Effector memory CD8-positive, alpha-beta T cell (primary cell): ENCODE results near the gene PKM.
A peak's percentile ranks its signal among the peaks of the same experiment; 100 is the strongest.

Source experiments
- ATAC-seq: fragments of 150-1000 bp; cut with Tn5 transposase; replicated peaks from 2 replicates; pipeline ENCODE4 v1.10.0; 2021; ENCODE audit warnings: mild to moderate bottlenecking, moderate library complexity
- DNase-seq, 3 experiments: peaks; one replicate each; pipeline ENCODE4 v3.0.0; 2021
- H3K27ac Mint-ChIP-seq, 2 donors: one replicate each; pipeline ENCODE4 v1.8.0; 2022; ENCODE audit warnings: mild to moderate bottlenecking in 2 of 2, mixed read lengths in 2 of 2, moderate library complexity in 2 of 2
- H3K27me3 Mint-ChIP-seq, 2 donors: one replicate each; pipeline ENCODE4 v1.8.0; 2022; ENCODE audit warnings: mixed read lengths in 2 of 2
- H3K36me3 Mint-ChIP-seq: one replicate; pipeline ENCODE4 v1.8.0; 2022; ENCODE audit warnings: mild to moderate bottlenecking, moderate library complexity, mixed read lengths; ENCODE audit not compliant: insufficient read depth
- H3K4me1 Mint-ChIP-seq, 2 donors: one replicate each; pipeline ENCODE4 v1.8.0; 2022; ENCODE audit warnings: low read depth in 2 of 2, mixed read lengths in 2 of 2
- H3K4me3 Mint-ChIP-seq, 2 donors: one replicate each; pipeline ENCODE4 v1.8.0; 2022; ENCODE audit warnings: mild to moderate bottlenecking in 2 of 2, mixed read lengths in 2 of 2, moderate library complexity in 2 of 2
- H3K9me3 Mint-ChIP-seq, 2 donors: one replicate each; pipeline ENCODE4 v1.8.0; 2022; ENCODE audit warnings: mixed read lengths in 2 of 2

PKM gene

DNA sequence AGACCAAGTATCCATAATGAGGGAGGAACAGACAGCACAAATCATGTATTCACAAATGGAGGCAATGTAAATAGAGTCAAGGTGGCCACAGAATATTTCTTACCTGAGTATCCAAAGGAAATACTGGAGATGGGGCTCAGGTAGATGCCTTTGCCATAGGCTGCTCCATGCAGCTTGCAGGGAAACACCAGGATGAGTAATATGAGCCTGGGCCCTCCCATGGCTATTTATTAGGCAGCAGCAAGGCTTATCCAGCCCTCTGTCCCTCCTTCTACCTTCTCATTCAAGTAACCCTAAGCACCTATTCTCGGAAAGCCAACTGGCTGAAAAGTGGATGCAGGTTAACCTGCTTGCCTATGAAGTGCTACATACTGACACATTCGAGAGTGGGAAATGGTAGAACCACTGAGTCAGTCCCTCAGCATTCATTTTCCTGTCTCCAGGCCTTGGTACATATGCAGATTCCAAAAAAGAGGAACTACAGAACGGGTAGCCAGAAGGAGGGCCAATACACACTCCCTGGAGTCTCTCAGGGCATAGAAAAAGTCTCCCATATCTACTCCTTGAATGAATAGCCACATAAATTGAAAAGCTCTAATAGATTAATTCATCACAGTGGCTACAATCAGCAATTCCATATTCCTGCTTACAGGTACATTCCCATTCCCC, 18.3 kb upstream of the PKM start:
- peaks cover 0 to 5% of the 10 kb centered on the region in 2 donors for H3K4me1 Mint-ChIP-seq
- H3K9me3 Mint-ChIP-seq, result no peaks in the 10 kb centered on the region
- no peak overlapping the region for H3K4me3 Mint-ChIP-seq

DNA sequence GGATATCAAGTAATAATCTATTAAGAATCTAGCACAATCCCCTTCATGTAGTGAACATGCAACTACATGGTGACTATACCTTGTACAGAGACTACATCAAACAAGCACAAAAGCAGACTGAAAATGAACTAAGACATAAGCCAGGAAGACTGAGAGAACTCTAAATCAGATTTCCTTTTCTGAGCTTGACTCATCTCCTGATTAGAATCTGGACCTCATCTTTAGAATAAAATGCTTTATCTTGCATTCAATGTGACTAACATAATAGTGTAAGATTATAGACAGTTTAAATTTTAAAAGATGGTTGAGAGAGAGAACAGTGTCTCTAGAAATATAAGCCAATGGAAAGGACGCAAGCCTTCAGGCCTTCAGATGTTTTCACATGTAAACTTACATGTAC, 17.5 kb upstream of the PKM start:
- Mint-ChIP-seq H3K4me1 (peaks cover 0 to 5% of the 10 kb centered on the region in 2 donors), H3K27ac (no peak overlapping the region), H3K36me3 (peaks cover 58% of the 10 kb centered on the region), H3K27me3 (no peaks in the 10 kb centered on the region), H3K4me3 (no peak overlapping the region), H3K9me3 (no peaks in the 10 kb centered on the region)
- ATAC-seq (no peak), DNase-seq (no peak)

More for the DNA sequence above, 18.3 kb upstream of the PKM start:
- Mint-ChIP-seq H3K36me3 (peaks cover 57% of the 10 kb centered on the region), H3K27me3 (no peaks in the 10 kb centered on the region), H3K27ac (peak overlapping the region in 1 of 2 donors; percentile 8)
- ATAC-seq (no peak), DNase-seq (no peak)

DNA sequence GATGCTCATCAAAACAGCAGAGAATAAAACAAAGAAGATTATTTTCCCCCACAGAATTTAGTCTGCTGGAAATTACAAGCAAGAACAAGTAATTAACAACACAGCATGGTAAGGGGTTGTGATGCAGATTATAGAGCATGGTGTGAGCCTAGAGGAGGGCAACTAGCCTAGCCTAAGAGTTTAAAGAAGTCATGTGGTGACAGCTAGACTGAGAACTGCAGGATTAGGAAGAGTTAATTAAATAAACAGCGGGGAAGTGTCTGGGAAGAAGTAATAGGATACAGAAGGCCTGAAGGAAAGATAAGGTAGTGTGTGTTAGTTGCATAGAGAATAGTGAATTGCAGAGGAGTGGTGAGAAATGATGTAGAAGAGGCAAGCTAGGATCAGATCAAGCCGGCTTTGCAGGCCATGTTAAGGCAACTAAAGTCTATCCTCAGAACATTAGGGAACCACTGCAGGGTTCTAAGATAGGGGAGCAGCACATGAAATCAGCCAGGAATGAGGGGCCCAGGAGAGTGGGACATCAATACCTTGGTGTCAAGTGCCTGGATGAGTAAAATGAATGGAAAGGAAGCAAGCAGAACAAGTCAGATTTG, 11.9 kb upstream of the PKM start:
- H3K4me3 Mint-ChIP-seq, result no peak overlapping the region
- H3K4me1 Mint-ChIP-seq, result peaks cover 0 to under 1% of the 10 kb centered on the region in 2 donors
- no peaks in the 10 kb centered on the region for H3K9me3 Mint-ChIP-seq
- no peaks in the 10 kb centered on the region for H3K27me3 Mint-ChIP-seq
- H3K36me3 Mint-ChIP-seq, result peaks cover 32% of the 10 kb centered on the region
- ATAC-seq, result no peak
- peak overlapping the region; percentile 2 to 9 for H3K27ac Mint-ChIP-seq
- no peak for DNase-seq

DNA sequence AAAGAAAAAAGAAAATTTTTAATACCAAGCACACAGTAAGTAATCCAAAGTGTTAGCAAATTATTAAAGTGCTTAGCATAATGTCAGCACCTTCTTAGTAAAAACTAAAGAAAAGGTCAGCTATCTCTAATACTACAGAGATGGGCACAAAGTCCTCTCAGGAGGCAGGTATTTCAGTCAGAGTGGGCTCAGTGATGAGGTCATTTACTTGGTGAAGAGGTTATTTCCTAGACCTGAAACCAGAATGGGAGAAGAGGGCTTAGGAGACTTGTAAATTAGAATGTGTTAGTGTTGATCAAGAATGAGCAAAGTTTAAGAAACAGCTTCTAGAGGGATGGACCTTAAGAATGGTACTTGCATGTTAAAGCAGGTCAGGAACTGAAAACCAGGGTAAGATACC, 8.7 kb upstream of the PKM start:
- Mint-ChIP-seq H3K36me3 (peaks cover 30% of the 10 kb centered on the region), H3K4me1 (peaks cover 9 to 12% of the 10 kb centered on the region in 2 donors), H3K4me3 (no peak overlapping the region), H3K27me3 (no peaks in the 10 kb centered on the region), H3K27ac (peak overlapping the region; percentile 28 to 53), H3K9me3 (no peaks in the 10 kb centered on the region)
- ATAC-seq (no peak), DNase-seq (no peak)

DNA sequence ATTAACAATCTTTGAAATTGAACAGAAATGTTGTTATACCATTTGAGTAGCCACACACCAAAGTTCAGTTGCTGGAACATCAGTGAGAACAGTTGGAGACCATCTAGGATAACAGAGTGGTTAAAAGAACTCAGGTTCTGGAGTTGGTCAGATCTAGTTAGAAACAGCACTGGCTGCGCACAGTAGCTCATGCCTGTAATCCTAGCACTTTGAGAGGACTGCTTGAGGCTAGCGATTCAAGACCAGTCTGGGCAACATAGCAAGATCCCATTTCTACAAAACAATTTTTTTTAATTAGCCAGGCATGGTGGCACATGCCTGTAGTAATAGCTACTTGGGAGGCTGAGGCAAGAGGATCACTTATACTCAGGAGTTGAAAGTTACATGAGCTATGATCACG, 7.6 kb upstream of the PKM start:
- Mint-ChIP-seq H3K27ac (peak overlapping the region in 1 of 2 donors; percentile 60), H3K4me3 (no peak overlapping the region), H3K27me3 (no peaks in the 10 kb centered on the region), H3K36me3 (peaks cover 24% of the 10 kb centered on the region), H3K4me1 (peaks cover 9 to 12% of the 10 kb centered on the region in 2 donors), H3K9me3 (no peaks in the 10 kb centered on the region)
- DNase-seq (no peak), ATAC-seq (no peak)

DNA sequence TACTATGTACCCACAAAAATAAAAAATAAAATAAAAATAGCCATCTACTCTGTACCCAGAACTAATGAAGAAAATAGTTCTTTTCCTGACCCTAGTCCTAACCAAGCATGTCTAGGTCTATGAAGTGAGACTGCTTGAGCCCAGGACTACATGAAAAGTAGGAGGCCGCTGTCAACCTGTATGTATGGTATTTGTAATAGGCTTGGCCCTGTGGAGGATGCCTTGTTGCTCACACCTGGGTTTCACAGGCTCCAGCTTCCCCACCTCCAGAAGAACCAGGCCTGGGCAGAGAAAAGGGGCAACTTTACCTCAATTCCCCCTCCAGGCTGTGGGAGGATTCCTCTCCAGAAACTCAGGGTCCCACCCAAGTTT, 6.8 kb upstream of the PKM start:
- ATAC-seq (no peak), DNase-seq (no peak)
- Mint-ChIP-seq H3K27ac (peak overlapping the region; percentile 85 to 86), H3K9me3 (no peaks in the 10 kb centered on the region), H3K4me3 (peak overlapping the region in 1 of 2 donors; percentile 8), H3K27me3 (no peaks in the 10 kb centered on the region), H3K36me3 (peaks cover 24% of the 10 kb centered on the region), H3K4me1 (peaks cover 9 to 12% of the 10 kb centered on the region in 2 donors)

DNA sequence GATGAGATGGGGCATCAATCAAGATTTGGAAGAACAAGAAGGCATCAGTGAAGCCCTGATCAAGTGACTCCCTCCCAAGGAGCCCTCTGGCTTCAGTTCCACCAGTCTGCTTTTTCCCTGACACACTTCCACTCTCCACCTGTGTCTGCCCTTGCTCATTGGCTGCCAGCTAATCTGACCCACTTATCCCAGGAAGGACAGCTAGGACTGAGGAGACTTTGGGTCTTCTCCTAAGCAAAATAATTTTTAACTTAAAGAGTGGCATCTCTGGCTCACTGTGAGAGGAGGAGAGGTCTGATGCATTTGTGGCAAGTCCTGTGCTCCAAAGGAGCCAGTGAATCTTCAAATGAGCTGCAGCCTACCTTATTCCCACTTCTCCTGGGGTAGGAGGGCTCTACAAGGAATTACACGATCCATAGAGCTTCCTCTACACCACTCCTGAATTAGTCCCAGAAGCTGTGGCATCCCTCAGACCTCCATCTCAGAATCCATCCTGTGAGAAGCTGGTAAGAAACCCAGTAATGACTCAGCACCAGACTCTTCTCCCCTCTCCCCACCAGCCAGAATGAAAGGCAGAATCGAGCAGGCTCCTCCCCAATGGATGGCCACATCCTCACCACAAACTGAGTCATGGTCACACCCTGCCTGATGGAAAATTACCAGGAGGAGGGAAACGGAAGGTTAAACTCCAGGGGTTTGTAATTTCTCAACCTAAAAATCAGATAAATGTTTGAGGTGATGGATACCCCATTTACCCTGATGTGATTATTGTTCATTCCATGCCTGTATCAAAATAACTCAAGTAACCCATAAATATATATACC, 6.3 kb upstream of the PKM start:
- peaks cover 21% of the 10 kb centered on the region for H3K36me3 Mint-ChIP-seq
- peak overlapping the region; percentile 85 to 86 for H3K27ac Mint-ChIP-seq
- ATAC-seq, result peak; percentile 62
- DNase-seq, result peak in 2 of 3 experiments; percentile 6 to 8
- no peaks in the 10 kb centered on the region for H3K9me3 Mint-ChIP-seq
- H3K27me3 Mint-ChIP-seq, result no peaks in the 10 kb centered on the region
- H3K4me3 Mint-ChIP-seq, result peak overlapping the region in 1 of 2 donors; percentile 27
- peaks cover 15 to 16% of the 10 kb centered on the region in 2 donors for H3K4me1 Mint-ChIP-seq

DNA sequence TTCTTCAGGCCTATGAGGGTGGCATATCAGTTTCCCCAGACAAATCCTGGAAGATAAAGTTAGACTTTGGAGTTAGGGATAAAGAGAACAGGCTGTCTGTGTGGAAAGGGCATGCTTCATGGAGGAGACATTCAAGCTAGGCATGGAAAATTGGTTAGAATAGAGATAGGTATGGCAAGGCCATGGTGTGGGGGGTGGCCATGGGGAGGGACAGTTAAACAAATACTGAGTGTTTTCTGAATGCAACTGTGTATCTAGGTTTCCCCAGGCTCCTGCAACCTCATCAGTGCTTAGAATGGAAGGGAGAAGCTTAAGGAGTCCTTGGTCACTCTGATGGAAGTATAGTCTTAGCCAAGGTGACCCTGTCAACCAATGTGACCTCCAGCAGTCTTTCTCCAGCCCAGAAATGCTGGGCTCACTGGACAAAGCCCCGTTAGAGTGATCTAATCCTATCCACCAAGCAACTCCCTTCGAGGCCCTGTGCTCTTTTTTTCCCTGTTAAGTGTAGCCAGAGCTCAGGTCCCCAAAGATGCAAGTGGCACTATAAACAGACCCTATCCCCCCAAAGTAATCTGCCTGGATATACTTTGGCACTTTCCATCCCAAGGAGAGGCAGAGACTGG, 5.5 kb upstream of the PKM start:
- peaks cover 17% of the 10 kb centered on the region for H3K36me3 Mint-ChIP-seq
- H3K27me3 Mint-ChIP-seq, result no peaks in the 10 kb centered on the region
- H3K9me3 Mint-ChIP-seq, result no peaks in the 10 kb centered on the region
- ATAC-seq (no peak), DNase-seq (no peak)
- no peak overlapping the region for H3K4me3 Mint-ChIP-seq
- H3K27ac Mint-ChIP-seq, result peak overlapping the region; percentile 85 to 86
- peaks cover 21 to 24% of the 10 kb centered on the region in 2 donors for H3K4me1 Mint-ChIP-seq

DNA sequence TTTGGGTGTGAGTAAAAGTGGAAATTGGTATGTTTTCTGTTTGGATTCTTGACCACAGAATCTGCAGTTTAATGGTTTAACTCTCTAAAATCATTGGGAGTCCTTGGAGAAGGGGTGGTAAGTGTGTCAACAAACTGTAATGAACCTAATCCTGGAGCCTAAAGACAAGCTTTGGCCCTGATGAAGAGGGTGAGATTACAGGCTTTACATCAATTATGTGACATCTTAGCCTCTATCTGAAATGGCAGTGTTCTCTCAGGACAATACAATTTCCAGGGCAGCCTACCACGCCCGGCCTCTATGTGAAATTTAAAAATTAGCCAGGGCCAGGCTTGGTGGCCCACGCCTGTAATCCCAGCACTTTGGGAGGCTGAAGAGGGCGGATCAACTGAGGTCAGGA, 4.3 kb upstream of the PKM start:
- Mint-ChIP-seq H3K27me3 (no peaks in the 10 kb centered on the region), H3K36me3 (peaks cover 18% of the 10 kb centered on the region), H3K9me3 (no peaks in the 10 kb centered on the region), H3K4me3 (no peak overlapping the region), H3K4me1 (peaks cover 26 to 29% of the 10 kb centered on the region in 2 donors), H3K27ac (no peak overlapping the region)
- ATAC-seq, result no peak
- DNase-seq, result no peak

DNA sequence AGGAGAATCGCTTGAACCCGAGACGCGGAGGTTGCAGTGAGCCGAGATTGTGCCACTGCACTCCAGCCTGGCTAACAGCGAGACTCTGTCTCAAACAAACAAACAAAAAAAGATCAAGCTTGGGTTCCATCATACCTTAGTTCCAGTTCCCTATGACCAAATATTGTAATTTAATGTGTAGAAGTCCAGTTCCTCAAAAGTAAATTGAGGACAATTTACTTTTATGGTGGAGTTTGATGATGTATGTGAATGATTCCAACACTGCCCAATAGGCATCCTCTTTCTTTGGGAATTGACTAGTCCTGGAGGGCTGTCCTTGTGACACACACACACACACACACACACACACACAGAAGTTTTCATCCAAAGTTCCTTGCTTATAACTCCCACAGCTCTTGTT, 2.8 kb upstream of the PKM start:
- Mint-ChIP-seq H3K27me3 (no peaks in the 10 kb centered on the region), H3K4me1 (peaks cover 33 to 37% of the 10 kb centered on the region in 2 donors), H3K4me3 (no peak overlapping the region), H3K27ac (peak overlapping the region in 1 of 2 donors; percentile 25), H3K9me3 (no peaks in the 10 kb centered on the region), H3K36me3 (peaks cover 22% of the 10 kb centered on the region)
- no peak for DNase-seq
- no peak for ATAC-seq

DNA sequence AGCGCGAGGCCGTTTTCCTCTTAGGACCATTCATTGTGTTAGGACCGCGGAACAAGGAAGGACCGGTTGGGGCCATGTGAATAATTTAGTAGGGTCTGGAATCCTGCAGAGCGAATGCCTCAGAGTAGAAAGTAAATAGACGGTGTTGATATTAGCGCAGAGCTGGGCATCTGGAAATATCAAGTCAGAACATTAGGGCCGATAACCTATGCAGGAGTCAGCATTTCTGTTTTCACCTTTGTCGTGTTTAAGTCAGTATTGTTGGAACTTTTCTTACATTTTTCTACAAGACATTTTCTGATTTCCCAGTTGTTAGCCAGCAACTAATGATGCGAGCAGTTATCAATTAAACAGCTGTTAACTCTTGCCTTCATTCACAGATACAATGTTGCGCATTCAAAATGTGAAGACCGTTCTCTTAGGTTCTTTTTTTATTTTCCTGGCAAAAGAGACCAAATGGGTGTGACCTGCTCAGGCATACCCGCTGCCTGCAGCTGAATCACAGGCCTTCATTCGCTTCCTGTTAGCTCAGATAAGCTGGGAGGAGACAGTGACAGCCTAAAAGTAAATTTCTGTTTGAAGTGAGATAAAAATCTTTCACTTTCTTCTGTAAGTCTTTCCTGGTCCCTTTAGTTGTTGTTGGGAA, 966 bp upstream of the PKM start:
- no peaks in the 10 kb centered on the region for H3K9me3 Mint-ChIP-seq
- H3K27me3 Mint-ChIP-seq, result no peaks in the 10 kb centered on the region
- ATAC-seq, result peak; percentile 23
- peak overlapping the region; percentile 91 to 100 for H3K27ac Mint-ChIP-seq
- DNase-seq, result peak; percentile 11 to 31 (median 25)
- H3K4me1 Mint-ChIP-seq, result peaks cover 40 to 43% of the 10 kb centered on the region in 2 donors
- peak overlapping the region; percentile 94 to 98 for H3K4me3 Mint-ChIP-seq
- peaks cover 32% of the 10 kb centered on the region for H3K36me3 Mint-ChIP-seq

DNA sequence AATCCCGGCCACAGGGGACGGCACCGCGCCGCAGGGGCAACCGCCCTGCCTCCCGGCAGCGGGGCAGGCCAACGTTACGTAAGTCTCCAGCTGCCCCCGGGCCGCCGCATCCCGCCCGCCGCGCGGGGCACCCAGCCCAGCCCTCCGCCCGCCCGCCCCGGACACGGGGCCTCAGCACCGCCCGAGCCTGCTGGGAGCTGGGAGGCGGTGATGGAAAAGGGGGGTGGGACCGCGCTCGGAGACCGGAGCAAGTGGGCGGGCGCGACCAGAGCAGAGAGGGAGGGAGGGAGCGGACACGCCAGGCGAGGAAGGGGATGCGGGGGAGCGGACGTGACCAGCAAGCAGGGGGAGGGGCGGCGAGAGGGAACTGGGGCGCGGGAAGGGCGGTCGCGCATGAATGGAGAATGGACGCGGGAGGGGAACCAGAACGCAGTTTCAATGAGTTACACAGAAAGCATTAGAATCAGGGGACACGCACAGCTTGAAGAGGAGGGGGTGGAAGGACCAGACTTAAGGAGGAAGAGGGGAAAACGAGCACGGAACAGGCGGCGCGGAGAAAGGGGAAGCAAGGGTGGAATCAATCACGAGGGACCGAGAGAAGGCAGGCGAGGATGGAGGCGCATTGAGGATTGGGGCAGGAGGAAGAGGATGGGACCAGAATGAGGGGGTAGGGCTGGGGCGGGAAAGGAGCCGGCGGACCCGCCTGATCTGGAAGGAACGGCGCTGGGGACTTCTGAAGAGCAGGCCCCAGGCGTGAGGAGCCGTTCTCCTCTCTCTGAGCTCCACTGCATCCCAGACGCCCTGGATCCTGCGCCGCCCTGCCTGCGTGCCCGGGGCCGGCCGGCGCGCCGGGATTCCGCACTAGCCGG, 559 bp downstream of the PKM start:
- Mint-ChIP-seq H3K36me3 (peaks cover 34% of the 10 kb centered on the region), H3K27ac (peak overlapping the region; percentile 91 to 100), H3K27me3 (no peaks in the 10 kb centered on the region), H3K9me3 (no peaks in the 10 kb centered on the region), H3K4me3 (peak overlapping the region; percentile 94 to 98), H3K4me1 (peaks cover 49 to 53% of the 10 kb centered on the region in 2 donors)
- DNase-seq (peak; percentile 24 to 35 (median 28)), ATAC-seq (no peak)
